Neural cell (in vitro differentiated cells): Measurements from ENCODE around the gene CNST.

ENCODE experiments used
- CTCF ChIP-seq: fragments of 450-650 bp; IDR thresholded peaks from 2 replicates; pipeline ENCODE4 v1.5.1; 2014; ENCODE audit warnings: antibody characterized with exemption, mild to moderate bottlenecking, moderate library complexity; ENCODE audit not compliant: poor library complexity, severe bottlenecking
- EP300 ChIP-seq: fragments of 450-650 bp; conservative IDR thresholded peaks from 2 replicates; pipeline ENCODE4 v1.6.1; 2014; ENCODE audit warnings: antibody characterized with exemption, mild to moderate bottlenecking, moderate library complexity; ENCODE audit not compliant: poor library complexity, severe bottlenecking
- EZH2 ChIP-seq: fragments of 200-600, 300-800 bp; shearing (Covaris generic), sonication (generic); IDR thresholded peaks from 2 replicates; pipeline ENCODE4 v1.6.1; 2014; ENCODE audit warnings: antibody characterized with exemption, low read length, borderline replicate concordance, mild to moderate bottlenecking; ENCODE audit not compliant: insufficient read depth, poor library complexity, severe bottlenecking
- POLR2AphosphoS5 ChIP-seq: IDR thresholded peaks from 2 replicates; pipeline ENCODE4 v1.6.1; 2012
- TAF1 ChIP-seq: IDR thresholded peaks from 2 replicates; pipeline ENCODE4 v1.6.1; 2012; ENCODE audit warnings: low read depth
- TF ChIP-seq, protein P1 (sequence below): IDR thresholded peaks from 2 replicates; pipeline ENCODE4 v1.6.1; 2012; ENCODE audit warnings: borderline replicate concordance

DNA sequence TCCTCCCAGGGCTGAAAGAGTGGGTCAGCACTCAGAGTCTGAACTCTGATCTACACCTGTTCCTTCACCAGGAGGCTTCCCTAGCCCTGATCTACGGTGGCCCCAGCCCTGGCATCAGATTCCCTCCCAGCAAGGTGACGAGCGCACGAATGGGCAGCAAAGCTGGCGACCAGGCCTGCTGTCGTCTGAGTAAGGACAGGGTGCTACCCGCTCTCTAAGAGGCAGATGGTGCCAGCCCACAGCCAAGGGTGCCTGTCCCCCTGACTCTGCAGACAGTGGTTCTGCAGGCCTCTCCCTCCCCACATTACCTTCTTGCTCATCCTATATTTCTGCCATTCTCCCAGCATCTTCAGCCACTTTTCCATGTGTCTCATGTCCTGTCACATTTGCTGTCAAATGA, 48.9 kb upstream of the CNST start:
- no peak for TF ChIP-seq CTCF
- TF ChIP-seq EZH2, result no peak
- TF ChIP-seq TAF1, result no peak
- no peak for TF ChIP-seq POLR2AphosphoS5
- TF ChIP-seq EP300, result no peak
- TF ChIP-seq, protein P1, sequence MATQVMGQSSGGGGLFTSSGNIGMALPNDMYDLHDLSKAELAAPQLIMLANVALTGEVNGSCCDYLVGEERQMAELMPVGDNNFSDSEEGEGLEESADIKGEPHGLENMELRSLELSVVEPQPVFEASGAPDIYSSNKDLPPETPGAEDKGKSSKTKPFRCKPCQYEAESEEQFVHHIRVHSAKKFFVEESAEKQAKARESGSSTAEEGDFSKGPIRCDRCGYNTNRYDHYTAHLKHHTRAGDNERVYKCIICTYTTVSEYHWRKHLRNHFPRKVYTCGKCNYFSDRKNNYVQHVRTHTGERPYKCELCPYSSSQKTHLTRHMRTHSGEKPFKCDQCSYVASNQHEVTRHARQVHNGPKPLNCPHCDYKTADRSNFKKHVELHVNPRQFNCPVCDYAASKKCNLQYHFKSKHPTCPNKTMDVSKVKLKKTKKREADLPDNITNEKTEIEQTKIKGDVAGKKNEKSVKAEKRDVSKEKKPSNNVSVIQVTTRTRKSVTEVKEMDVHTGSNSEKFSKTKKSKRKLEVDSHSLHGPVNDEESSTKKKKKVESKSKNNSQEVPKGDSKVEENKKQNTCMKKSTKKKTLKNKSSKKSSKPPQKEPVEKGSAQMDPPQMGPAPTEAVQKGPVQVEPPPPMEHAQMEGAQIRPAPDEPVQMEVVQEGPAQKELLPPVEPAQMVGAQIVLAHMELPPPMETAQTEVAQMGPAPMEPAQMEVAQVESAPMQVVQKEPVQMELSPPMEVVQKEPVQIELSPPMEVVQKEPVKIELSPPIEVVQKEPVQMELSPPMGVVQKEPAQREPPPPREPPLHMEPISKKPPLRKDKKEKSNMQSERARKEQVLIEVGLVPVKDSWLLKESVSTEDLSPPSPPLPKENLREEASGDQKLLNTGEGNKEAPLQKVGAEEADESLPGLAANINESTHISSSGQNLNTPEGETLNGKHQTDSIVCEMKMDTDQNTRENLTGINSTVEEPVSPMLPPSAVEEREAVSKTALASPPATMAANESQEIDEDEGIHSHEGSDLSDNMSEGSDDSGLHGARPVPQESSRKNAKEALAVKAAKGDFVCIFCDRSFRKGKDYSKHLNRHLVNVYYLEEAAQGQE, result no peak
